OCI-LY3 (cell line): ENCODE results near the gene ZNRF1.

ENCODE experiments used
- EZH2phosphoT487 ChIP-seq: fragments of 200-600 bp; shearing (Covaris generic); IDR thresholded peaks from 2 replicates; pipeline ENCODE4 v1.6.1; 2018; ENCODE audit warnings: antibody characterized with exemption, mixed run types, low read depth
- TF ChIP-seq, protein P1 (sequence below): fragments of 200-600, 300-600 bp; sonication (generic); IDR thresholded peaks from 2 replicates; pipeline ENCODE4 v1.5.1; 2014; ENCODE audit warnings: antibody characterized with exemption, low read length, low read depth

DNA sequence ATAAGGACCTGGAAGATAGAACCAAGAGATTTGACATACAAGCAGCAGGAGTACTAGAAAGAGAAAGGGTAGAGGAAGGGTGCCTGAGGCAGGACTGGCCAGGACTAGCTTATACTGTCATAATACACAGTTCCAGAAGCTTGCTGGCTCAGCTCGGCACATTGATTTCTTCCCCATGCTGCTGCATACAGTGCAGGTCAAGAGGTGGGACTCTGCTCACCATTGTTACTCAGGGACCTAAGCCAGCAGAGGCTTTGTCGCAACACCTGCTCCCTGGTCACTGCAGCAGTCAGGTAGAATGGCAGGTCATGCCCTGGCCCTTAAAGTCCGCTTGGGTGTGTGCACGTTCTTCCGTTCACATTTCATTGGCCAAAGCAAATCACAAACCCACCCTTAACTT, 85.0 kb downstream of the ZNRF1 start:
- TF ChIP-seq, protein P1, sequence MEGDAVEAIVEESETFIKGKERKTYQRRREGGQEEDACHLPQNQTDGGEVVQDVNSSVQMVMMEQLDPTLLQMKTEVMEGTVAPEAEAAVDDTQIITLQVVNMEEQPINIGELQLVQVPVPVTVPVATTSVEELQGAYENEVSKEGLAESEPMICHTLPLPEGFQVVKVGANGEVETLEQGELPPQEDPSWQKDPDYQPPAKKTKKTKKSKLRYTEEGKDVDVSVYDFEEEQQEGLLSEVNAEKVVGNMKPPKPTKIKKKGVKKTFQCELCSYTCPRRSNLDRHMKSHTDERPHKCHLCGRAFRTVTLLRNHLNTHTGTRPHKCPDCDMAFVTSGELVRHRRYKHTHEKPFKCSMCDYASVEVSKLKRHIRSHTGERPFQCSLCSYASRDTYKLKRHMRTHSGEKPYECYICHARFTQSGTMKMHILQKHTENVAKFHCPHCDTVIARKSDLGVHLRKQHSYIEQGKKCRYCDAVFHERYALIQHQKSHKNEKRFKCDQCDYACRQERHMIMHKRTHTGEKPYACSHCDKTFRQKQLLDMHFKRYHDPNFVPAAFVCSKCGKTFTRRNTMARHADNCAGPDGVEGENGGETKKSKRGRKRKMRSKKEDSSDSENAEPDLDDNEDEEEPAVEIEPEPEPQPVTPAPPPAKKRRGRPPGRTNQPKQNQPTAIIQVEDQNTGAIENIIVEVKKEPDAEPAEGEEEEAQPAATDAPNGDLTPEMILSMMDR: no peak
- TF ChIP-seq EZH2phosphoT487: no peak
